Adrenal gland (tissue), 12 donors: ENCODE results near the gene CCDC196. TPM values are rescaled to one million over a fixed set of nuclear protein-coding genes. Genes with fewer than 3 reads are reported as not detected.
"Not testable (repeated sequence)": the region's sequence is repeated elsewhere in the genome, so short reads cannot be mapped to it uniquely, and the experiment has no call there.

Experiments
- DNase-seq, 7 donors: peaks; one replicate each; pipeline ENCODE4 v3.0.0-alpha.2; 2019 to 2020
- H3K27ac ChIP-seq, 5 donors: fragments of 200-600 bp; sonication (generic) in 4 of 5; 1 replicate in 3 of 5; 2 replicates in 2 of 5; pipeline versions ENCODE4 v1.5.1 to v1.8.0; 2016 to 2020; ENCODE audit warnings: mild to moderate bottlenecking in 1 of 5
- H3K27me3 ChIP-seq: fragments of 200-600 bp; 2 replicates; pipeline ENCODE4 v1.8.0; 2021
- H3K36me3 ChIP-seq, 2 donors: fragments of 200-600 bp; replicated peaks in 1 of 2; 1 replicate in 1 of 2; 2 replicates in 1 of 2; pipeline versions ENCODE4 v1.5.1 to v1.8.0; 2018 to 2022
- H3K4me1 ChIP-seq, 2 donors: fragments of 200-600 bp; replicated peaks in 1 of 2; 1 replicate in 1 of 2; 2 replicates in 1 of 2; pipeline versions ENCODE4 v1.5.1 to v1.8.0; 2018 to 2021
- H3K4me3 ChIP-seq, 4 donors: fragments of 200-600 bp; sonication (generic) in 3 of 4; one replicate each; pipeline ENCODE4 v1.5.1; 2016 to 2018
- H3K9me3 ChIP-seq, 3 donors: fragments of 200-600 bp; sonication (generic) in 1 of 3; replicated peaks in 1 of 3; 1 replicate in 2 of 3; 2 replicates in 1 of 3; pipeline versions ENCODE4 v1.5.1 to v1.8.0; 2016 to 2021
- CTCF ChIP-seq, 6 experiments: fragments of 450-650 bp in 4 of 6; fragments of 200-600 bp in 2 of 6; sonication (generic) in 1 of 6; IDR thresholded peaks; 1 replicate in 5 of 6; 2 replicates in 1 of 6; pipeline versions ENCODE4 v1.5.1 to v1.8.0; 2016 to 2021; ENCODE audit warnings: antibody characterized with exemption in 6 of 6, mild to moderate bottlenecking in 2 of 6, moderate library complexity in 1 of 6
- POLR2A ChIP-seq, 2 donors: fragments of 450-650 bp; IDR thresholded peaks; one replicate each; pipeline ENCODE4 v1.6.1; 2017; ENCODE audit warnings: antibody characterized with exemption in 2 of 2, mild to moderate bottlenecking in 2 of 2, moderate library complexity in 1 of 2
- WGBS, 4 donors: extraction: QIAGEN DNeasy Blood & Tissue Kit in 2 of 4; methylation state at CpG; one replicate each; pipeline versions ENCODE4 v1.1.5 to v1.1.7; 2013 to 2017; 5-methylcytosine and 5-hydroxymethylcytosine counted together
- intact Hi-C, 2 donors: fragments of 100-400 bp; cut with DNase I; formaldehyde crosslinking; loops; one replicate each; pipeline versions ENCODE4 v1.14.1 to v1.15.0; 2022 to 2023
- polyA plus RNA-seq, 3 donors: library from polyadenylated mRNA; stranded (reverse); fragments of 200-250 nt in 2 of 3; fragments of 350-450 nt in 1 of 3; fragmentation: Illumina TruSeq in 1 of 3; extraction: RNeasy Lipid Tissue Mini Kit (QIAGEN cat#74804) in 1 of 3; gene quantifications; one replicate each; pipeline ENCODE4 v1.2.3, GENCODE V29; 2013 to 2014
- total RNA-seq, 9 donors: library from RNA; depleted of rRNA in 4 of 9; stranded (reverse); fragments of >200 nt in 4 of 9; fragments of 120-200 nt in 1 of 9; fragmentation: NEBNext Ultra II Directional in 1 of 9; extraction: Animal tissue kit (Norgen Biotek cat#: 25700) in 1 of 9; gene quantifications; one replicate each; pipeline versions ENCODE4 v1.1.0 to v1.2.4, GENCODE V29; 2013 to 2023
- donor health status: healthy with polysubstance abuse.
- donor health status: Bipolar disorder and iron deficiency.
- donor health status: DM: yes; HTN: yes; CAD: no.
- donor health status: DM: no; HTN: no; CAD: no.
- donor health status: DM: no; HTN: no; CAD: no.
- donor health status: DM: yes; HTN: yes; CAD: no.

Gene CCDC196
- total and polyA plus RNA-seq, 12 donors, result not detected

- 54 to 82% (median 71%) methylated on average over 2 of the region's 2 CpGs for WGBS, 4 donors
- TF ChIP-seq CTCF (IDR thresholded peaks at IDR 0.05) (no peak), POLR2A (IDR thresholded peaks at IDR 0.05) (no peak)
- DNase-seq, result no peak
- Histone ChIP-seq H3K4me3 (no peak overlapping the region), H3K36me3 (no peaks in the 10 kb centered on the region), H3K27me3 (no peaks in the 10 kb centered on the region), H3K4me1 (no peaks in the 10 kb centered on the region), H3K27ac (no peak overlapping the region), H3K9me3 (no peaks in the 10 kb centered on the region)
- intact Hi-C loops, result no loop called here
Observed at GRCh38 chr14:66543996-66544395, 57.8 kb downstream of the CCDC196 start.

- 88 to 95% methylated on average over 5 to 12 of the region's 32 CpGs; no CpG with 5 or more reads in 2 of the 4 donors for WGBS, 4 donors
- intact Hi-C loops, H3K27ac ChIP-seq: not testable (repeated sequence)
Observed at GRCh38 chr14:66545191-66545590, 59.0 kb downstream of the CCDC196 start.

GRCh38 chr14:66545751-66546150 lies 59.6 kb downstream of the CCDC196 start:
- intact Hi-C loops, H3K4me3 ChIP-seq, H3K9me3 ChIP-seq, H3K36me3 ChIP-seq, H3K27ac ChIP-seq, H3K4me1 ChIP-seq, DNase-seq, H3K27me3 ChIP-seq: not testable (repeated sequence)
- WGBS, 4 donors, result 93 to 96% (median 96%) methylated on average over 16 to 29 of the region's 32 CpGs; no CpG with 5 or more reads in 1 of the 4 donors

More at GRCh38 chr14:66545191-66545590, 59.0 kb downstream of the CCDC196 start:
- not testable (repeated sequence) for H3K4me3 ChIP-seq, DNase-seq, H3K36me3 ChIP-seq, H3K9me3 ChIP-seq, H3K27me3 ChIP-seq, H3K4me1 ChIP-seq

Other genes starting within 250 kb of the CCDC196 start
- gene GPHN, start 21.8 kb downstream of the CCDC196 start, total RNA-seq, result 10 to 100 TPM; 12.5 to 24.4 (median 22.6) TPM
- 10 to 100 TPM; 24.3 to 41.0 (median 34.3) TPM for gene GPHN, start 21.8 kb downstream of the CCDC196 start, polyA plus RNA-seq